Measurements from ENCODE around the gene TSPAN11. TPM values are rescaled to one million over a fixed set of nuclear protein-coding genes. Genes with fewer than 3 reads are reported as not detected.
A peak's percentile ranks its signal among the peaks of the same experiment; 100 is the strongest.

The TSPAN11 gene
- polyA plus RNA-seq, 6 donors from 2014 or later = not detected

DNA sequence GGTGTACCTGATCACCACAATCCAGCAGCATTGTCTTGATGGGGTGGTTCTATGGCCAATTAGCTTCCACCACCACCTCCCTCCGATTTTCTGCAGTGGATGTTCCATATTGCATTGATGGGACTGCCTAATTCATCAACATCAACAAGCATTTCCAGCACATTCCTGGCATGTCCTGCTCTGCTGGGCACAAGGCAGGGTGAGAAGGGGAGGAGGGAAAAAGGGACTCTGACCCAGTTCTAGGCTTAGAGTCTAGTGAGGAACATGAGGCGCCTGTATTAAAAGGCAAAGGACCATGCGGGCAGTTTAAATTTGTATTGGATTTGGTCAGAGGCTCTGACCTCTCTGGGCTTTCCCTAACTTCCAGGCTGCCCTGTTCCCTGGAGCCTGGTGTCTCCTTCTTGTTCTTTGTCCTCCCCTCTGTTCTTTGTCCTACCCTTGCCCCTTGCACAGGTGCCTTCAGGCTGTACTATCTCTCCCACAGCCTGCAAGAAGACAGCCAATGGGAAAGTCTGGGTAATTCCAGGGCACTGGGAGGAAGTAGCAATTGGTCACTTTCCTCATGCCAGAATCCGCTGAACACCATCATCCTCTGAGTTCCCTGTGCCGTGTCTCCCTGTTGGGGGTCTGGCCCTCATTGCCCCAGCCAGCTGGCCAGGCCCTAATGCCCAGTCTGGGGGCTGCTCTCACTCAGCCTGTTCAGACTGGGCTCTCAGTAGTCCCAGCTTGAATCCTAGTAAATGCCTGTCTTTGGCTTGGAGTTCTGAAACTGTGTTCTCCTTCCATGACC lies 43.3 kb downstream of the TSPAN11 start:
- Mint-ChIP-seq H3K4me3 (no peak overlapping the region), H3K36me3 (no peaks in the 10 kb centered on the region), H3K4me1 (no peaks in the 10 kb centered on the region), H3K27ac (no peak overlapping the region), H3K9me3 (peaks cover 0 to 2% (median 0%) of the 10 kb centered on the region in 7 donors), H3K27me3 (peaks cover 3 to 25% (median 23%) of the 10 kb centered on the region in 3 donors)
- ATAC-seq (ENCODE audit: low read depth in 2 of 2) = no peak
- DNase-seq = no peak

- no peak overlapping the region for H3K27ac Mint-ChIP-seq
- ATAC-seq (ENCODE audit: low read depth in 2 of 2) (no peak), DNase-seq (no peak)
- peaks cover 0 to 2% (median 0%) of the 10 kb centered on the region in 7 donors for H3K9me3 Mint-ChIP-seq
- H3K27me3 Mint-ChIP-seq = peaks cover 3 to 25% (median 23%) of the 10 kb centered on the region in 3 donors
- H3K36me3 Mint-ChIP-seq = no peaks in the 10 kb centered on the region
- no peak overlapping the region for H3K4me3 Mint-ChIP-seq
- H3K4me1 Mint-ChIP-seq = no peaks in the 10 kb centered on the region
These were observed 44.1 kb downstream of the TSPAN11 start for GRCh38 chr12:30970559-30971197.

DNA sequence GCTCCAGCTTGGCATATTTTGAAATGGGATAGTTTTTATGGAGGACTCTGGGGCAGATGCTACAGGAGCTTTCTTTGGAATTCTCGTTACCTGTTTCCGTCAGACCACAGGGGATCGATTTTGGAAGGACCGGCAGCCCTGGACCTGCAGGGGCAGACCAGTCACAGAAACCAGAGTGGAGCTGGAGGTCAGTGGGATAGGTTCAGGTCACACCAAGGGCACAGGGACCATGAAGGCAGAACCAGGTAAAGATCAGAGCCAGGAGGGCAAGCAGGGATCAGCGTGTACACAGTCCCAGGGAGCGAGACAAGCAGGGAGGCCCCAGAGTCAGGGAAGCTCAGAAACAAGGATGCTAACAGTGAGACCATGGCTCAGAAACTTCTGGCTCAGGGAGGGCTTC lies 45.5 kb downstream of the TSPAN11 start:
- ATAC-seq (ENCODE audit: low read depth in 2 of 2) = no peak
- Mint-ChIP-seq H3K36me3 (no peaks in the 10 kb centered on the region), H3K27ac (no peak overlapping the region), H3K27me3 (peaks cover 3 to 25% (median 23%) of the 10 kb centered on the region in 3 donors), H3K4me1 (no peaks in the 10 kb centered on the region), H3K9me3 (peaks cover 0 to 2% (median 0%) of the 10 kb centered on the region in 7 donors), H3K4me3 (no peak overlapping the region)
- DNase-seq = no peak

- H3K36me3 Mint-ChIP-seq = no peaks in the 10 kb centered on the region
- no peak for DNase-seq
- no peak for ATAC-seq (ENCODE audit: low read depth in 2 of 2)
- no peak overlapping the region for H3K4me3 Mint-ChIP-seq
- peaks cover 3 to 35% (median 23%) of the 10 kb centered on the region in 3 donors for H3K27me3 Mint-ChIP-seq
- H3K4me1 Mint-ChIP-seq = no peaks in the 10 kb centered on the region
- no peak overlapping the region for H3K27ac Mint-ChIP-seq
- H3K9me3 Mint-ChIP-seq = peaks cover 0 to 2% (median 0%) of the 10 kb centered on the region in 7 donors
These were observed 46.6 kb downstream of the TSPAN11 start for GRCh38 chr12:30973175-30973574.

DNA sequence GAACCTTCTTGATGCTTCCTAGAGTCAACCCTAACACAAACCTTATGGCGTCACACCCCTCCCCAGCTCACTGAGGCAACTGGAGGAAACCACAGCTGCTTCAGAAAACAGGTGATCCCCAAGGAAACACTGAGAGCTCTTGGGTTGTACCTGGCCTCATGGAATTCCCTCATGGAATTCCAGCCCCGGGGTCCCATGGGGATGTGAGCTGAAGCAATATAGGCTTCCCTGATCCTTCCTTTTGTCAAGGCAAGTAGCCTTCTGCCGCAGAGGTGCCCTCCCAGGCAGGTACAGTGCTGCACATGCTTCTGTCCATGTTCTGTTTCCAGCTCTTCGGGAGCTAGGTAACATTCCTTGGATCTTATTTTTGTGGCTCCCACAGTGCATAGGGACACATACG lies 47.3 kb downstream of the TSPAN11 start:
- H3K27me3 Mint-ChIP-seq = peaks cover 3 to 35% (median 23%) of the 10 kb centered on the region in 3 donors
- no peaks in the 10 kb centered on the region for H3K36me3 Mint-ChIP-seq
- ATAC-seq (ENCODE audit: low read depth in 2 of 2) (no peak), DNase-seq (no peak)
- H3K9me3 Mint-ChIP-seq = peaks cover 0 to 2% (median 0%) of the 10 kb centered on the region in 7 donors
- no peak overlapping the region for H3K4me3 Mint-ChIP-seq
- no peak overlapping the region for H3K27ac Mint-ChIP-seq
- H3K4me1 Mint-ChIP-seq = no peaks in the 10 kb centered on the region

GRCh38 chr12:30974746-30975500 lies 48.4 kb downstream of the TSPAN11 start:
- peaks cover 0 to 2% (median 0%) of the 10 kb centered on the region in 7 donors for H3K9me3 Mint-ChIP-seq
- H3K36me3 Mint-ChIP-seq = no peaks in the 10 kb centered on the region
- DNase-seq (no peak), ATAC-seq (ENCODE audit: low read depth in 2 of 2) (no peak)
- no peaks in the 10 kb centered on the region for H3K4me1 Mint-ChIP-seq
- H3K27ac Mint-ChIP-seq = no peak overlapping the region
- H3K27me3 Mint-ChIP-seq = peaks cover 3 to 29% (median 22%) of the 10 kb centered on the region in 3 donors
- no peak overlapping the region for H3K4me3 Mint-ChIP-seq

GRCh38 chr12:30975581-30975980 lies 49.0 kb downstream of the TSPAN11 start:
- Mint-ChIP-seq H3K27ac (no peak overlapping the region), H3K9me3 (peaks cover 0 to 2% (median 0%) of the 10 kb centered on the region in 7 donors), H3K4me3 (peak overlapping the region in 1 of 8 donors; percentile 35), H3K4me1 (no peaks in the 10 kb centered on the region), H3K27me3 (peaks cover 0 to 22% (median 16%) of the 10 kb centered on the region in 3 donors), H3K36me3 (no peaks in the 10 kb centered on the region)
- DNase-seq (no peak), ATAC-seq (ENCODE audit: low read depth in 2 of 2) (no peak)

DNA sequence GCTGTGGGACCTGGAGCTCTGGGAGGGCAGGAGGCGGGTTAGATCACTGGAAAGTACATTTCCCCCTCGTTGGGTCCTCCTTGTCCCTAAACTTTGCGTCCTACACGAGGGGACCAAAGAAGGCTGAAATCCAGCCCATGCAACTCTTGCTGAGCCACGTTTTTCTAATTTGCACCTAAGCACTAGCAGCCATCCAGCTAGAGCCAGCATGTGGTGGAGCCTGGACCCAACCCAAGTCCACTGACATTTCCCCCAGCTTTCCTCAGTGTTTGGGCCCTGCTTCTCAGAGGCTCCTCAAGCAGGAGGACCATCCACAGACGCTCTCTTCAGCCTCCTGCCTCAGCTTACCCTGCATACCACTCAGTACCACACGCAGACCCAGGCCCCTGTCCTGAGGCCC lies 49.7 kb downstream of the TSPAN11 start:
- no peaks in the 10 kb centered on the region for H3K36me3 Mint-ChIP-seq
- H3K4me3 Mint-ChIP-seq = no peak overlapping the region
- H3K4me1 Mint-ChIP-seq = no peaks in the 10 kb centered on the region
- no peak for DNase-seq
- H3K27me3 Mint-ChIP-seq = peaks cover 0 to 16% (median 14%) of the 10 kb centered on the region in 3 donors
- H3K27ac Mint-ChIP-seq = no peak overlapping the region
- ATAC-seq (ENCODE audit: low read depth in 2 of 2) = no peak
- H3K9me3 Mint-ChIP-seq = peaks cover 0 to 2% (median 0%) of the 10 kb centered on the region in 7 donors

DNA sequence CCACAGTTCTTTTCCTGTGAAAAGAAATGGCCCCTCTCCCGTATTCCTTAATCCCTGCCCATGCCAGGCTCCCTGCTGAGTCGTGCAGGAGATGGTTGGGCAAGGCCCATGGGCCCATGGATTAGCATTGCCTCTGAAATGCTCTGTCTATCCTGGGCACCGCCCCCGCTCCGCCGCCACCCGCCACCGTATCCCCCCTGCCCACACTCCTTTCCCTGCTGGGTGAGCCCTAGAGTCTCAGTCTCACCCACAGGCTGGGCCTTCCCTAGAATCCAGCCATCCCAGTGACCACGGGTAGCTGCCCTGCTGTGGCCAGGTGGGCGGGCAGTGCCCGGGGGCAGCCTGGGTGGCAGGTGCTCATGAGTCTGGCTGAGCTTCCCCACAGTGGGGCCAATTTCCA lies 50.6 kb downstream of the TSPAN11 start:
- no peaks in the 10 kb centered on the region for H3K36me3 Mint-ChIP-seq
- H3K4me1 Mint-ChIP-seq = no peaks in the 10 kb centered on the region
- no peak for DNase-seq
- peaks cover 0 to 14% (median 9%) of the 10 kb centered on the region in 3 donors for H3K27me3 Mint-ChIP-seq
- no peak overlapping the region for H3K4me3 Mint-ChIP-seq
- no peak for ATAC-seq (ENCODE audit: low read depth in 2 of 2)
- H3K9me3 Mint-ChIP-seq = no peaks in the 10 kb centered on the region
- H3K27ac Mint-ChIP-seq = no peak overlapping the region

- Mint-ChIP-seq H3K4me3 (no peak overlapping the region), H3K27me3 (peaks cover 0 to 14% (median 3%) of the 10 kb centered on the region in 3 donors), H3K27ac (no peak overlapping the region), H3K36me3 (no peaks in the 10 kb centered on the region), H3K9me3 (no peaks in the 10 kb centered on the region), H3K4me1 (no peaks in the 10 kb centered on the region)
- DNase-seq (no peak), ATAC-seq (ENCODE audit: low read depth in 2 of 2) (no peak)
These were observed 51.2 kb downstream of the TSPAN11 start for GRCh38 chr12:30977537-30978349.

GRCh38 chr12:30978639-30979038 lies 52.1 kb downstream of the TSPAN11 start:
- Mint-ChIP-seq H3K36me3 (no peaks in the 10 kb centered on the region), H3K4me1 (no peaks in the 10 kb centered on the region), H3K27ac (no peak overlapping the region), H3K27me3 (peaks cover 0 to 10% (median 0%) of the 10 kb centered on the region in 3 donors), H3K9me3 (no peaks in the 10 kb centered on the region), H3K4me3 (no peak overlapping the region)
- no peak for DNase-seq
- no peak for ATAC-seq (ENCODE audit: low read depth in 2 of 2)

- H3K27me3 Mint-ChIP-seq = peaks cover 0 to 10% (median 0%) of the 10 kb centered on the region in 3 donors
- H3K9me3 Mint-ChIP-seq = no peaks in the 10 kb centered on the region
- H3K27ac Mint-ChIP-seq = no peak overlapping the region
- ATAC-seq (ENCODE audit: low read depth in 2 of 2) (no peak), DNase-seq (no peak)
- no peaks in the 10 kb centered on the region for H3K4me1 Mint-ChIP-seq
- peak overlapping the region in 1 of 8 donors; percentile 29 for H3K4me3 Mint-ChIP-seq
- H3K36me3 Mint-ChIP-seq = no peaks in the 10 kb centered on the region
These were observed 53.1 kb downstream of the TSPAN11 start for GRCh38 chr12:30979371-30980259.

All from naive B cell (primary cell).